Ecto neural progenitor cell (in vitro differentiated cells): ENCODE measurements around the gene TSPAN11.

ENCODE experiments used
- DNase-seq: peaks from one replicate; pipeline ENCODE4 v3.0.0-alpha.2; 2018; ENCODE audit warnings: low spot score

TSPAN11 gene

DNA sequence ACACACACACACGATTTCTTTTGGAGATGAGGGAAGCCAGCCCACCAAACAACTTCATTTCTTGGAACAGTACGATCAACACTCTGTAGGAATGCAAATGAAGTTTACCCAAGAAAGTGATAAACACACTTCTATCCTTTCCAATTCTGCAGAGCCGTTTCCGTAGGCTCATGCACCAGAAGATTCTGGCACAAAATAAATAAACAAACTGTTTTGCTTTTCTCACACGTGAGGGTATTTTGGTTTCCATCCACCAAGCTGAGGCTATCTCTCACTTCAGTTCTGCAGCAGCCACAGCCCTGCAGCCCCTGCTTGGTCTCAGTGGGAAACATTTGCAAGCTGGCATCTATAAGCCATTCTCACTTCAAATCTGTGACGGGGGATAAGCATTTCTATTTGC, 15.3 kb upstream of the TSPAN11 start:
- no peak for DNase-seq

DNA sequence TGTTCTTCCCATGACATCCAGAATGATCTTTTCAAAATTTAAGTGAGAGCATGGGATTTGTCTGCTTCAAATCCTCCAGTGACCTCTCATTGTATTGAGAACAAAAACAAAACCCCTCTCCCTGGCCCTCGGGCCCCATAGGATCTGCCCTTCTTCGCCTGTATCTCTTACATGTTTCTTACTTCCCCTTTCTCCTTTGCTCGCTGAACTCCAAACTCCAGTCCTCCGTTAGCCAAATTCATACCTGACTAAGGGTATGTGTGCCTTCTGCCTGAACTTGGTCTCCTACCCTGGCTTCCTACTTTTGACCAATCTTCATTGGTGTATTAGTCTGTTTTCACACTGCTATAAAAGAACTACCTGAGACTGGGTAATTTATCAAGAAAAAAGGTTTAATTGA, 13.2 kb upstream of the TSPAN11 start:
- DNase-seq = no peak

DNA sequence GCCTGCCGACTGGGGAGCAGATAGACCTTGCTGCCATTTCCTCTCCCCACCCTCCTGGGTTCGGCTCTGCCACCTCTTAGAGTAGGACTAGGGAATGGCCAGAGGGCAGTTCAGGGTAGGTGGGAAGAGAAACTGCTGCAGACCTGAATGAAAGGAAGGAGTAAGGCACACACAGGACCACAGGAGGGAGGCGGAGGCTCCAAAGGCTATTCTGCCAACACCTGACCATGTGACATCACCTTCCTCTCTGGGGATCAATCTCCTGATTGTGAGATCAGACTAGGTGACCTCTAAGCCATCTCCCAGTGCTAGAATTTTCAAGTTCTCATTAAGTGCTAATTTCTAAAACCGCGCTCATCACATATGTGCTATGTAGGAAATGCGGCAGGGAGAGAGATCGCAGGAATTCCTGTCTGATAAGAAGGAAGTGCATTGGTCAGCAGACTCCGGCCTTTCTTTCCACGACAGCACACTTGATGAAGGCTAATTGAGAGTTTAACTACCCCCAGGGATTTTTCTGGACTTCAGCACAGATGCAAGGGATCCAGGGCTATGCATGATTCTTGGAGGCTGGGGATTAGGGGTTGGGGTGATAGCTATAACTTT, 11.5 kb upstream of the TSPAN11 start:
- DNase-seq = no peak

DNA sequence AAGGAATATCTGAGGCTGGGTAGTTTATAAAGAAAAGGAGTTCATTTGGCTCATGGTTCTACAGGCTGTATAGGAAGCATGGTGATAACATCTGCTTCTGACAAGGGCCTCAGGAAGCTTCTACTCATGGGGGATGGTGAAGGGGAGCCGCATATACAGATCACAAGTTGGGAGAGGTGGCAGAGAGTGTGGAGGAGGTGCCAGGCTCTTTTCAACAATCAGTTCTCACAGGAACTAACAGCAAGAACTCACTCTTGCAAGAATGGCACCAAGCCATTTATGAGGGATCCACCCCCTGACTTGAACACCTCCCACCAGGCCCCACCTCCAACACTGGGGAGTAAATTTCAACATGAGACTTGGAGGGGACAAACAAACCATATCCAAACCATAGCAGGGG, 3.5 kb upstream of the TSPAN11 start:
- DNase-seq = no peak

DNA sequence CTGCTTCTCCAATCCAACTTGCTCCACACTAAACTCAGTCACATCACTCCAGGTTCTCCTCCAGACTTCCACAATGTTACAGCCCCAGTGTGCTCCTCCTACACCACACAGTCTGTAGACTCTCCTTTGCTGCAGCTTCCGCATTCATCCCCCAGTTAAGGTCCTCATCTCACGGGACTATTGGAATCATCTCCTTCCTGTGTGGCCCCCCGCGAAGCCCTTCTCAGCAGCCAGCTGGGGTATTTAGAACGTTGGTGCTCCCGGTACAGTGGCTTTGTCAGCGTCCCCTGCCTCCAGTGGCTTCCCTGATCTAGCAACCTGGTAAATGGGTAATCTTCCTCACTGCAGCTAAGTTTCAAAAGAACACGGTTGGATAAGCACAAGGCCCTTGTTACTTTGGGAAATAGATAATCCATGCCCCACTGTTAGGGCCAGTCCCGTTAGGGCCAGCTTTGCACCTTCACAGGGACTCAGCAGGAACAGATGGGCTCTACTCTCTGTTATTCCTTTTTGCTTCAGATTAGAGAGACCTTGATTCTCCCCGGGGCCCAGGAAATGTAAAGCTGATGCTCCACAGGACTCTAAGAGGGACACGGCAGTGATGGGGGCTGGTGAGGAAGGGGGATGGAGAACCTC, 823 bp upstream of the TSPAN11 start:
- peak; percentile 61 for DNase-seq

DNA sequence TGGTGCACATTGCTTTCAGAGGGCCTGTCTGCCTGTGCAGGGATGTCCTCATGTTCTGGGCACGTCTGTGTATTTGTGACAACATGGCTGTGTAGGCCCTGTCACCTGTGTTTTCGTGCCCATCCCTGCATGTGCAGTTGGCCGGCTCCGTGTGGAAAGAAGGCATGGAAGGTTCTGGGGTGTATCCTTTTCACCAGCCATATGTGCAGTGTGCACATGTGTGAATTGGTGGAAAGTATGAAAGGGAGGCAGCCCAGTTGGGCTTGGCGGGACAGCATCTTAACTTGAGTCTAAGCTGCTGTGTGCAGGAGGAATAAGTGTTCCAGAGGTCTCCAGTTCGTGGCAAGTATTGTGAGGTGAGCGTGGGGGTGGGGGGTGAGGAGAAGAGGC, 669 bp downstream of the TSPAN11 start:
- no peak for DNase-seq

DNA sequence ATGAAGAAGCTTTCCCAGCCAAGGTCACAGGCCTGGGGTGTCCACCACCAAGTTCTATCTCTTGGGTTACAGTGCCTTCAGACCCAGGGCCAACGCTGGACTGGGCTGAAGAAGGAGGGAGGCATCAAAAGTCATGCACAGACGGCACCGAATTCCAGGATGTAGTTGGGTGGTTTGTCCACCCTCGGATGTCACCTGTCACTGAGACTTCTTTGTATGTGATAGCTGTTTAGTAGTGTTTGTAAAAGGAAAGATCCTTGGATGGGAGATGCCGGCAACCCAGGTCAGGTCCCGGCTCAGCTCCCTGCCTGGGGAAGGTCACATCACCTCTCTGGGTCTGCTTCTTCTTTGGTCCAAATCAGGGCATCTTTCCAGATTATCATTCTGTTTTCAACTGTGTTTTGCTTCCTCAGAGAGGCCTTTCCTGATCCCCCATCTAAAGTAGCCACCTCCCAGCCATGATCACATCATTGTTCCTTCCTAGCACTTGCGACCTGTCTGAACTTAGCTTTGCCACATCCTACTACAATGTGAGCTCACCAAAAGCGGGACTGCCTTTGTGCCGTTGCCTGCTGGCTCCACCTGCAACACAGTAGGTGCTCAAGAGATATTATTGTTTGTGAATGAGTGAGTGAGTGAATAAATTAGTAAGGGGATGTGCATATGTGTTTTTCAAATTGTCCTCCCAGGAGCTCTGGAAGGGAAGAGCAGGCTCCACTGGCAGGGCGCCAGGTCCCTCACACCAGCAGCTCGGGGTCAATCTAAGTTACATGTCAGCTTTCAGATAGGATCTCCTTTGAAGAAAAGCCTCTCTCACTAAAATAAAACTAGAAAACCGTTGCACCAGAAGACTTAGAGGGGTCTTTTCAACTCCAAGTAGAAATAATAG, 2.1 kb downstream of the TSPAN11 start:
- DNase-seq = no peak

DNA sequence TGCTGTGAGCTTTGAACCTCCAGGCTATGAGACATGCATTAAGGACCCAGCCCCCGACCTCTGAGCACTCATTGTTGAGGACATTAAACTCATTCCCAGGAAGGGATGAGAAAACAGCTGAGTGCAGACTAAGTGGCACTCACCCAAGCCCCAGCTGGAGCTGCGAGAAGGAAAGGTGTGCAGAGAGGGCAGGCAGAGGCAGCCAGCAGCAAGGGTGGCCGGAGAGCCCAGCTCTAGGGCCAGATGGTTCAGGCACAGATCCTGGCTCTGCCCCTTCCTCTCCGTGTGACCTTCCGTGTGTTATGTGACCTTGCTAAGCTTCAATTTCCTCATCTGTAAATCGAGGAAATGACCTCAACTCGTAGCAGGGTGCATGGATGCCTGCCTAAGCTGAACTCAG, 3.7 kb downstream of the TSPAN11 start:
- DNase-seq = no peak

DNA sequence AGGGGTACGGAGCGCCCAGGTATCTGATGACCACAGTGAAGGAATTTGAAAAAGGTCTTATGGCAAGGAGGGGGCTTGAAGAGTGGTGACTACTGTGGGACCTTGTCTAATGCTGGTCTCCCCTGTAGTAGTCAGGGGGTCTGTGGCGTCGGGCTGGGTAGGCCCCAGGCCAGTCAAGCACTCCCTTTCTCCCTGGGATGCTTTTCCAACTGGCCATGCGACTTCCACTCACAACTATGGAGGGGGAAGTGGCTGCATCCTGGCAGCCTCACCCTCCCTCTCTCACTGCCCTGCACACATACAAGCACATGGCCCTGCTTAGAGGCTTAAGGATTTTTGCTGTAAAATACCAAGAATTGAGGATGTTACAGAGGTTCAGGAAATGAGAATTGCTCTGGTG, 4.1 kb downstream of the TSPAN11 start:
- no peak for DNase-seq

DNA sequence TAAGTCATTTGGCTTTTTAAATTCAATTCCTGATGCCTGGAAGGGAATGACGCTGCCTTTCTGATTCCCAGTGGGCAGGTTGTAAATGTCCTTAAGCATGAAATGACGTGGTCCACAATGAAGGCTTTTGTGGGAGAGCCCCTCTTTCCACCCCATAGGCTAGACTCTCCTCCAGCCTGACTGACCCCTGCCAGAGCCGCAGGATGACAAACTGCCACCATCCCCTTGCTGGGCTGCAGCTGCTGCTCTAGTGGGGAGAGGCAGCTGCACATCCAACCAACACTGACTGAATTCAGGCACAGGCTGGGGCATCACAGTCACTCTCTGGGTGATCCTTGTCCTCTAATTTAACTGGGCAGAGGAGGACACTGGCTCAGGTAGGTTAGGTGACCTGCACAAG, 6.3 kb downstream of the TSPAN11 start:
- DNase-seq = no peak

DNA sequence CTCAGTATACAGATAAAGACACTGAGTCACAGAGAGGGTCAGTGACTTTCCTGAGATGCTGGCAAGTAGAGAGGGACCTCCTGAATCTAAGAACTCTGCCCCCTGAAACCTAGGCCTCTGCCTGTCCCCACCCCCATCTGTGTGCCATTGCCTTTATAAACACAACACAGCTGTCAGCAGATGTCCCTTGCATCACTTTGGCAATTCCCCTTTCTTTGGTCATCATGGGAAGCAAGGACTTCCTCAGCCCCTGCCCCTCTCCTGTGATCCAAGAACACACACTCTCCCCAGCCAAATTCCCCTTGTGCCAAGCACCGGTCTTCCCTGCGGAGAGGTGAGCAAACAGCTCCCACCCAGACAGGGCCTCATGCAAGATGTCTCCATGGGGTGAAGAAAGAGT, 8.3 kb downstream of the TSPAN11 start:
- DNase-seq = no peak

DNA sequence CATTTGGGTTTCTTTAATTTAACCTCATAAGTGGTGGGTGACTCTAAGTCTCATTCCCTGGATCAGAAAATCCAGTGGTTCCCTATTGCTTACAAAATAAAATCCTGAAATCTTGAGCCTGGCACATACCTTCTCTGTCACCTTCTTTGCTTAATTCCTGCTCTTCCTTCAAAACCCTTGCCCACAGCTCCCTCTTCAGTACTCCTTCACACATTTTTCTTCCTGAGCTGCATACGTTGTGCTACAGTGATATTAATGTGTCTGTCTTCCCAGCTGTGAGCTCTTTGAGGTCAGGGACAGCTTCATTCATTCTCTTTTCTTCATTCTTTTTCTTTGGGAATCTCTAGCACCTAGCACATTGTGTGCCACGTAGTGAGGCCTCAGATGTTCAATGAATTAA, 9.5 kb downstream of the TSPAN11 start:
- no peak for DNase-seq

DNA sequence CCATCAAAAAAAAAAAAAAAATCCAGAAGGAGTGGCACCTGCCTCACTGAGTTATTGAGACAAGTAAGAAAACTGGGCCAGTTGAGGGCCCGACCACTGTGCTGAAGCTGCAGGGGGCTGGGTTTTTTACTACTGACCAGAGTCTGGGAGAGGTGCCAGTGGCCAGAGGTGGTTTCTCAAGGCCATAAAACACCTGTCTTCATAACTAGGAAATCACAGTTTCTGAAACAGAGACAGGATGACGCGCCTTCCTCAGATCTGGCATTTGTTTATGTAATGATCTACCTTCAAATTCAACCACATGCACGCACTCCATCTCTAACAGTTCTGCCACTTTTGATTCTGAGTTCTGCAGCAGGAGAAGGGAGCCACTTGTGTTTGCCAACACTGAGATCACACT, 12.7 kb downstream of the TSPAN11 start:
- DNase-seq = no peak

DNA sequence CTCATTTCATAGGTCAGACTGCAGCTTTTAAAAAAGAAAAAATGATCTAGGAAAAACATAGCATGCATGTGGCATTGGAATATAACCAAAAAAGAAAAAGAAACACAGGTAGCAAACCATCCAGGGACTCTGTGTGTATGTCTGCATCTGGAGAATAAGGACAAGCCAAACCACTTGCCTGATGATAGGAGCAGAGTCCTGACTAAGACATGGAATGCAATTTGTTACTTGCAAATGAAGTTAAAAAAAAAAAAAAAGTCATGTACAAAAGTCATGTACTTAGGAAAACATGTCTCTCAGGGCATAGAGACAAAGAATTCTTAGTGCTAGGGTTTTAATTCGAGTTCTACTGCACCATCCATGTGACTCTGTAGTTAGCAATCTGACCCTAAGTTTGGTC, 15.9 kb downstream of the TSPAN11 start:
- no peak for DNase-seq

DNA sequence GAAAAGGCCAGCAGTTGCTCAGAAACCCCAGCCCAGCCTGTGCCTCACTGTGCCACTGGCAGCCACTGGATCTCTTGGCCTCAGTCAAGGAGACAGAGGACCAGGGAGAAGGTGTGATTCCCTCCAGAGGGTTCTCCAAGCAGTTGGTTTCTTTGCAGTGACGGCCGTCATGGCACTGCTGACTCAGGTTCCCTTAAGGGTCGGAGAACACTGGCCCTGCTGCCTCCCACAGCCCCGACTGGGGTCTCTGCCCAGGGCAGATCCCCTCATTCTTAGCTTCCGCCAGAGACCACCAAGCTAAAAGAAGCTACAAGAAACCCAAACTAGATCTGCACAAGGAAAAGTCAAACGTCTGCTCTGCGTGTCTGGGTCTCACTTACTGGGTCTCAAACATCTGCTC, 16.4 kb downstream of the TSPAN11 start:
- no peak for DNase-seq

DNA sequence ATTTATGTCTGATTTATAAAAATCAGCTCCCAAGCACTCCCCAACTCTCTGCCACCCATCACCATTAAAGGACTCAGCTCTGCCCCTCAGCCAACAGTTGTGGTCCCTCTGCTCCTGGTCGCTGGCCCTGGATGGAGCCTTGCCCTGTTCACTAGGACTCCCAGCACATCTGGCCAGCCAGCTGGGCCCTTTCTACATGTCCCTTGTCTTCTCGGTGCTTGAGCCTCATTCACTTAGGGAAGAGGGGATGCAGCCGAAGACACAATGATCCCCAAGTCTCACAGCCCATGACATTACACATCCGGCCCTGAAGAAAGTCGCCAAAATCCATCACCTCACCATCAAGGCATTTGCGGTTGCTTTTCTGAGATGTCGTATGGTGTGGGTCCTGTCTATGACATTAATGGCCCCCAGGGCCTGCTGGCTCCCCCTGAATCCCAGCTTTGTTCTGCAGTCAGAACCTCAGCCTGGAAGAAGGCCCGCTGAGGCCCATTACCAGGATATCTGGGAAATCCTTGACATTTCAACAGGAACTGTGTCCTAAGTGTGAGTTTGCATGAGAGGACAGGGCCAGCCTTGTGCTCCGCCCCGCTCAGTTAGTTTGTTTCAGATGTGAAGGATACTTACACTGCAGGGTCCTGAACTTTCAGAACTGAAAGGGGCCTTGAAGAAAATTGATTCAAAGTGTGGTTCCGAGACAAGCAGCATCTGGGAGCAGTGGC, 19.1 kb downstream of the TSPAN11 start:
- no peak for DNase-seq

DNA sequence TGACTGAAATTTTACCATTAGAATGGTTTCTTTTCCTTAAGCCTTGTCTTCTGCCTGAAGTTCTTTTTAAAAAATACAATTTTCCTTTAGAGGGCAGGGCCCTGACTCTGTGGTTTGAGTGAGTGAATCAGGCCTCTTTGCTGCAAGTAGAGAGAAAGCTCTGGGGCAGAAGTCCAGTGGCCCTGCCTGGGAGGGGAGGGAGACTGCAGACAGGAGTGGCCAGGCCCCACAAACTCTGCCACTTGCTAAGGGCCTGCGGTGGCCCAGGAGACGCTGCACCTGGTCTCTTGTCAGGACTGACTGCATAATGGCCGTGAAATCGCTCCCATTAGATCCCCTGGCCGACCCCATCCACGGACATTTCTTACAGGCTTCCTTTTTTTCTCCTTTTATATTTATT, 25.5 kb downstream of the TSPAN11 start:
- DNase-seq = no peak

DNA sequence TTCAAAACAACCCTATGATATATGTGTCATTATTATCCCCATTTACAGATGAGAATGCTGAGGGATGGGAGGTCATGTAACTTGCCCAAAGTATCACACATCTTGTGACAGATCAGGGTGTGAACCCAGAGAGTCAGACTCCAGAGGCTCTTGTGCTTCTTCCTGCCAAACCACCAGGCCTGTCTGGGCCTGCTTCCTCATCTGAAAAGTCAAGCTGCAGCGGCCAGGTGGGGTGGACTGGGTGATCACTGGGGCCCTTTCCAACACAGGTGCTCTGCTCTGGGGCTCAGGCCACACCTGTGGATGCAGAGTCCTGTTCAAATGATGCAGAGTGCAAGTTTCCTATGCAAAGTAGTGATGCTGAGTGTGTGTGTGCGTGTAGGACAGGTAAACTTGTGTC, 26.7 kb downstream of the TSPAN11 start:
- DNase-seq = no peak

DNA sequence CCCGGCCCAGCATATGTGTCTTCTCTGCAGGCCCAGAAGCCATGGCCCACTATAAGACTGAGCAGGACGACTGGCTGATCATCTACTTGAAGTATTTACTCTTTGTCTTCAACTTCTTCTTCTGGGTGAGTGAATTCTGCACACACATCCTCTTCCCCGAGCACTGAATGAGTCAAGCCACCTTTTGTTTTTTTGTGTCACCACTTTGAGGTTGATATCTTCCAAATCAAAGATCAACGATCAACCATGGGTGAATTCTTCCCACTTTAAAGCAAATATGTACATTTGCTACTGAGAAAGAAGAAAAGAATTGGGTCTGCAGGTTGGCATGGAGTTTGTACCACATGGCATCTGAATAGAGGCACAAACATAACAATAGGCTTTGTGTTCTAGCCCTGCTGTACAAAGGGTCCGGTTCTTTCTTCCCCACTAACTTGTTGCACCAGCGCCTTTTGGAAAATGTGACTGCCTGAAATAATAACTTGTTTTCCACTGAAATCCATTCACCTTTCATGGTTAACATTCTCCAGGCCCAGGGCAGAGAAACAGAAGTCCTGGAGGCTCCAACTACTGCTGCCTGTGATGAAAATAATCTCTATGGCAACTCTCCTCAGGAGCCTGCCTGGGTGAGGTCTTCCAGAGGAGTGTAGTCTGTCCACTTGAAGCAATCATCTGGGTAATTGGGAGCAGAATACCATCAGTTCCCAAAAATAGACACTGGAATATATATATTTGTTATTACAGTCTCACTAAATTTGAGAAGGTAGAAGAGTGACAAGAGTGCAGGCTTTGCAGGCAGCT, 27.6 kb downstream of the TSPAN11 start:
- DNase-seq = no peak

DNA sequence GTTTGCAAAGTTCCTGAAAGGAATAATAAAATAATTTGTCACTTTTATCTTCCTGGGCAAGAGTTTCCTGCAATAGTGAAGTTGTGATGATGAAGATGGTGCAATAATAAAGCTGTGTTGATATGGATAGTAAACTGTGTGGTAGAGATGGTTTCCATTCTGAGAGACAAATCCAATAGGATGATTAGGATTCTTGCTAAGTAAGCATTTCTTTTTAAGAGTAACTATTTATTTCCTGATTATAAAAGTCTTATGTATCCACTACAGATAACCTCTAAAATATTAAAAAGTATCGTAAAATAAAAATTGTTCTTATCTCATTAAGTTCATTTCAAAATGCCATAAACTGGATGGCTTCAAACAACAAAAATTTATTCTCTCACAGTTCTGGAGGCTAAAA, 28.7 kb downstream of the TSPAN11 start:
- DNase-seq = no peak

DNA sequence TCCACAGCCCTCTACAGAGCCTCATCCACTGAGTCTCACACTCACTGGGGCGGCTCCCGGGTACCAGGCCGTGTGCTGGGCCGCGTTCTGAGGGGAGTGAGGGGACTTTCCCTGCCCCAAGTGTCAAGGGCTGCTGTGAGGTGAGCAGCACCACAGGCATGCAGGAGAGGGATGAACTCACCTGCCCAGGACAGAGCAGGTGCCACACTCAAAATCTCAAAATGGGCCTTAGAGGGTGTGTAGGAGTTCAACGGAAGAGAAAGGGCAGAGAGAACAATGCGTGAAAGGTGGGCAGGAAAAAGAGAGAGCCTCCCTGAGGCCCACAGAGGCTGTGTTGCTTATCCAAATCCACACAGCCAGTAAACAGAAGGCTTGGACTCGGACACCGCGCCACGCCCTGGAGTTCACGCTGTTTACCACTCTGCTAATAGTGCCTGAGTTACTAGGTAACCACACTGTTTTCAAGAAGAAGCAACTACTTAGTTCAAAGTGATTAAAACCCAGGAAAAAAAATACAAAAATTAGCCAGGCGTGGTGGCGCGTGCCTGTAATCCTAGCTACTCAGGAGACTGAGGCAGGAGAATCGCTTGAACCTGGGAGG, 32.7 kb downstream of the TSPAN11 start:
- no peak for DNase-seq

DNA sequence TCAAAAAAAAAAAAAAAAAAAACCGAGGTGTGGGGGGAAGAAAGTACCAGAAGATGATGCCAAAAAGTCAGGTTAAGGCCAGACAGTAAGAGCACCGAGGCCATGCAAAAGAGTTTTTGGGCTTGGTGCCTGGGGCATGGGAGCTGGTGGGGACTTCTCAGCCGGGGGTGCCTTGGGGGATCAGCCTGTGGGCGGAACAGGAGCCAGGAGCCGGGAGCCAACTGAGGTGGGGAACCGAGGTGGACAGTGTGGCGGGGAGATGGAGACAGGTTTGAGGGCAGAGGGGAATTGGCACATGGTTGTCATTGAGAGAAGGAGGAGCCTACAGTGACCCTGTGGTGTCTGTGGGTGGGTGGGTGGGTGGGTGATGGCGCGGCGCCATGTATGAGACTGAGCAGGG, 33.2 kb downstream of the TSPAN11 start:
- DNase-seq = no peak
